CD4-positive, alpha-beta T cell treated with Interleukin-15 for 1 hour (primary cell): Measurements from ENCODE around the gene POLR3E.
A peak's percentile ranks its signal among the peaks of the same experiment; 100 is the strongest.

Source experiments
- DNase-seq: peaks from one replicate; pipeline ENCODE4 v3.0.0-alpha.2; 2020

POLR3E gene

DNA sequence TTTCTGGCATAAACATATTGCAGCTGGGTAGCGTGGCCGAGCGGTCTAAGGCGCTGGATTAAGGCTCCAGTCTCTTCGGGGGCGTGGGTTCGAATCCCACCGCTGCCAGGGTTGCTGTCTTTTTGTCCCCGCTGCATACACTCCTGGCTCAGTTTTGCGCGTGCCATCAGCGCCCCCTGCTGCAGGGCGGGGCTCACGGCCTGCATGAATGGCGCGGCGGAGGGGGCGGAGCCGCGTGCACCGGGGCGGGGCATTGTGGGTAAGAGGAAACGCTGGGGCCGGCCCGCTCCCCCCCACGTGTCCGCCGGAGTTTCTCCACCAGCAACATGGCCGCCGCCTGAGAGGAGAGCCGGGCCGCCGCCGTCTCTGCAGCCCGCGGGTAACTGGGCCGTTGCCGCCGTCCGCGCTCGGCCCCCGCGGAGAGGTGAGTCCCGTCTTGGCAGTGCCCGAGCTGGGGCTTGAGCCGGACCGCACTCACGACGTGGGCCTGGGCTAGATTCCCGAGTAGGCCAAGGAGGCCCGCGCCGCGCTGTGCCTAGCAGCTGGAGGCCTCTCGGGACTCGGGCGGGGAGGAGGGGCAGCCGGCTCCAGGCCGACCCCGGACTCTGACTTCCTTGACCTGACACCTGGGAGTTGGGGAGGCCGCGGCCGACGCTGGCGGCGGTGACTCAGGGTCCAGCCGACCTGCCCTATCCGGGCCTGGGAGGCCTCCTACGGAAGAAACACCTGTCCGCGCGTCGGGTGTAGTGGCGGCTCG, at the start of gene POLR3E:
Gene POLR3E (plus strand): TSS at position 296 of the 757 bp plus-strand sequence. CDS start 5,560 bp downstream, outside the sequence.
- peak; percentile 98 for DNase-seq

- DNase-seq, result no peak
These were observed 46.7 kb upstream of the POLR3E start for GRCh38 chr16:22250522-22250921.

DNA sequence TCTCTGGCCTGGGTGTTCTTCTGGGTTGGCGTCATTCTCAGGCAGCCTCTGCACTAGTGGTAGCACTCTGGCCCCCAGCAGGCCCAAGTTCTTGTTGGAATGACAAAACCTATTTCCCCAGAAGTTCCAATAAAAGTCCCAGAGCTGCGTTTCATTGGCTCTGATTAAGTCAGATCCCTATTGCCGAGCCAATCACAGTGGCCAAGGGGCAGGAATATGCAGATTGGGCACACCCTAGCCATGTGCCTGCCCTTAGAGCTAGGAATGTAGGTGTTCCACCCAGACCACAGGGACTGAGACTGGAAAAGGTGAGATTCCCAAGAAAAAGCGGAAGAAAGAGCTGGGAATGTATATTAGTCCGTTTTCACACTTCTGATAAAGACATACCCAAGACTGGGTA, 44.9 kb upstream of the POLR3E start:
- no peak for DNase-seq

DNA sequence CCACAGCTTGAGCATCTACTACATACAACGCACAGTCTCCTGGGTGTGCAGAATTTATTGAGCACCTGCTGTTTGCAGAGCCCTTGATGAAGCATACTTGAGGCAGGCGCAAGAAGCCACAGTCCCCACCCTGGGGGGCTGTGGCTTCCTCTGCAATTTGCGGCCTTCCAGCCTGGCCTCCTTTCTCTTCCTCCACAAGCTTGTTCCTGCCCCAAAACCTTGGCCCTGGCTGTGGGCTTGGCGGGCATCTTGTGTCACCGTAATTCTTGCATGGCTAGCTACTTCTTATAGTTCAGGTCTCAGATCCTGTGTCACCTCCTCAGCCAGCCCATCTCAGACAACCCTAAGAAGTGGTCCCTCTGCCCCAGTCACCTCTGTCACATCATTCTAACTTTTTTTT, 43.9 kb upstream of the POLR3E start:
- DNase-seq, result no peak

GRCh38 chr16:22255335-22255734, 41.9 kb upstream of the POLR3E start:
- no peak for DNase-seq

DNA sequence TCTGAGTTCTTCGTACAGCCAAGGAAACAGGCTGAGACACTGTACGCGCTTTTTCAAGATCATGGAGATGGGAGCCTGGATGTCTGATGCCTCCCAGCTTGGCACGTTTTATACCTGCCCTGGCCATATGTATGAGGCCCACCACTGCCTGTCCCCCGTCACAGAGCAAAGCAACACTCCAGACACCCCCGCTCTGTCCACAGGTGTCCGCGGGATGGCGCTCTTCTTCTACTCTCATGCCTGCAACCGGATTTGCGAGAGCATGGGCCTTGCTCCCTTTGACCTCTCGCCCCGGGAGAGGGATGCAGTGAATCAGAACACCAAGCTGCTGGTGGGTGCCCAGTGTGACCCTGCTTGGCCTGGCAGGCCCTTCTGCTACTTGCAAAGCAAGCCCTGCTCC, 39.8 kb upstream of the POLR3E start:
- no peak for DNase-seq

- DNase-seq, result no peak
These were observed 36.7 kb upstream of the POLR3E start for GRCh38 chr16:22260490-22260889.

GRCh38 chr16:22262460-22262859, 34.7 kb upstream of the POLR3E start:
- no peak for DNase-seq

DNA sequence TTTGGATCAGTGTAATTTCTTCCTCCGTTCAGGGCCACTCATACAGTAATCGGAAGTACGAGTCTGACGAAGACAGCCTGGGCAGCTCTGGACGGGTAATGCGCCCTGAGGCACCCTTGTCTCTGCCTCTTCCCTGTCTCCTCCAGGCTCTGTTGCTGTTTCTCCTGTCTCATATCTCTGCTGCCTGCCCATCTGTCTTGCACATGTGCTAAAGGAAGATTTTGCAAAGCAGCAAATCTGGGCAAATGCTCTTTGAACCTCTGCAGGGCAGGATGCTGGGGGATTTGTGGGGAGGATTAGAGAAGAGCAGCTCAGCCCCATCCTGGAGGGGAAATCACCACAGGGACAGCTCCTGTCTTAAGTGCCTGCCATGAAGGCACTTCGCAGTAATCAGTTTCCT, 32.4 kb upstream of the POLR3E start:
- DNase-seq, result no peak

DNA sequence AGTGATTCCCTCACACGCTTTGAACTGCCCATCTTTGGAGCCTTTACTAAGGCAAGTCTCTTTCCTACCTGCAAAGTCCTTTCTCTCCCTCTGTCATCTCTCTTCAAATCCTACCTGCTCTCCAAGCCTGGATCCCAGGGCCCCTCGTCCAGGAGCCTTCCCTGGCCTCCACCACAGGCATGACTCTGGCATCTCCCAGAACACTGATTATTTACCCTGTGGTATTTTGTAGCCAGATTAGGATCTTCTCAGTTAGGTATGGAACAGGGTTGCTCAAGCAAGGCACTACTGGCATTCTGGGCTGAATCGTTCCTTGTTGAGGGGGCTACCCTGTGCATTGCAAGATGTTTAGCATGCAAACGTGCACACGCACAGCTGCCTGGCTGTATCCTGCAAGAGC, 31.9 kb upstream of the POLR3E start:
- no peak for DNase-seq

GRCh38 chr16:22266546-22266945, 30.7 kb upstream of the POLR3E start:
- DNase-seq, result no peak

DNA sequence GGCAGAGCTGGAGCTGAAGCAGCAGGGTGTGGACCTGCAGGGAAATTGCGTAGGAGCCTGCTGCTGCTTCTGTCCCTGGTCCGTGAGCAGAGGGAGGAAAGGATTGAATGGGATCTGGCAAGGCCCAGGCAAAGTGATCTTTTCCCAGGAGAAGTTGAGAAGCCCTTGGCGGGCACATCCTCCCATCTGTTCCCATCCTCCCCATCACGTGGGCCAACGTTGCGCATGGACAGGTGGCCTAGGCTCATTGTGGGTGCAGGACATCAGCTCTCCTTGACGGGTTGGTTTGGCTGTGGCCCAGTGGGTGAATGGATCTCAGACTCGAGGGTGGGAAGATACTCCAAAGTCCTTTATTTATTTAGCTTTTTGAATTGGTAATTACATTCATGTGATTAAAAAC, 29.4 kb upstream of the POLR3E start:
- DNase-seq, result no peak

- DNase-seq, result no peak
These were observed 26.7 kb upstream of the POLR3E start for GRCh38 chr16:22270525-22270924.

- DNase-seq, result no peak
These were observed 24.1 kb upstream of the POLR3E start for GRCh38 chr16:22272870-22273650.

DNA sequence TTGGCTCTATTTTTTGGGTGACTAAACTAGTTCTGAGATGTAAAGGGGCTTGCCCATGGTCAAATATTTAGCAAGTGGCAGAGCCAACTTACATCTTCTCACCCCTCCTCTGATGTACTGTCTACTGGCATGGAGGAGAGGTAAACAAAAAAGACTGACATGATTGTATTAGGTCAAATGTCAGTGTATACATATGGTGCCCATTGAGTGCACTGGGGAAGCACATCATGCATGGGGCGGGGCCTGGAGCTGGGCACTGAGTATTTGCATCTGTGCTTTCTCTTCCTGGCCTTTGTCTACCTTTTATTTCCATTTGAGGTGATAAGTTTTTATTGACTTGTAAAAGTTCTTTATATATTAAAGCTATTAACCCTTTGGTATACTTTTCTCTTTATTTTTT, 22.3 kb upstream of the POLR3E start:
- no peak for DNase-seq

- no peak for DNase-seq
These were observed 18.6 kb upstream of the POLR3E start for GRCh38 chr16:22278441-22279230.

- no peak for DNase-seq
These were observed 14.8 kb upstream of the POLR3E start for GRCh38 chr16:22282254-22282892.

DNA sequence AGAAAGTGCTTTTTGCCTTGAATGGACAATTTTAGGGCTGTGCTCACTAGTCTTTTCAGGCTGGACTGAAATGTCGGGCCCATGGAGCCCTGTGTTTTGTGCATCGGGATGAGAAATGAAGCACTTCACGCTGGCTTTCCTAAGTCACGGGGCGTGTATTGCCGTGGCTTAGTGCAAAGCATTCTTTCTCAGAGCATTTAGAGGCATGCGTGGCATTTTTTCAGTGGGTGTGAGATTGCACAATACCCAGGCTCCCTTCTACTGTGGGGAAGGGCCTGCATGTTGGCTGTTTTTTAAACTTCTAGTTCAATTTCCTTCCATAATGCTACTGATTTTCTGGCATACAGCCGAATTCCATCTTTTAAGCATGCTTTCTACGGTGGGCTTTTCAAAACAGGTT, 12.6 kb upstream of the POLR3E start:
- no peak for DNase-seq

GRCh38 chr16:22285080-22285479, 12.1 kb upstream of the POLR3E start:
- no peak for DNase-seq

GRCh38 chr16:22291020-22291419, 6.2 kb upstream of the POLR3E start:
- no peak for DNase-seq

- no peak for DNase-seq
These were observed 5.3 kb upstream of the POLR3E start for GRCh38 chr16:22291860-22292318.

GRCh38 chr16:22292320-22292719, 4.9 kb upstream of the POLR3E start:
- no peak for DNase-seq
